ENCODE results near the gene SLFN14. TPM values are rescaled to one million over a fixed set of nuclear protein-coding genes. Genes with fewer than 3 reads are reported as not detected.
"Not testable (repeated sequence)": the region's sequence is repeated elsewhere in the genome, so short reads cannot be mapped to it uniquely, and the experiment has no call there.

SLFN14 gene
- total RNA-seq, 1 donor from 2014 or later: not detected

DNA sequence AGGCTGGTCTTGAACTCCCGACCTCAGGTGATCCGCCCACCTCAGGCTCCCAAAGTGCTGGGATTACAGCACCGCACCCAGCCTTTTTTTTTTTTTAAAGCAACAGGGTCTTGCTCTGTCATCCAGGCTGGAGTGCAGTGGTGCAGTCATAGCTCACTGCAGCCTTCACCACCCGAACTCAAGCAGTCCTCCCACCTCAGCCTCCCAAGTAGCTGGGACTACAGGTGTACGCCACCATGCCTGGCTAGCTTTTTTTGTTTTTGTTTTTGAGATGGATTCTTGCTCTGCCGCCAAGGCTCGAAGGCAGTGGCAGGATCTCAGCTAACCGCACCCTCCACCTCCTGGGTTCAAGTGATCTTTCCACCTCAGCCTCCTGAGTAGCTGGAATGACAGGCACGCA, 25.2 kb downstream of the SLFN14 start:
- DNase-seq; ATAC-seq (ENCODE audit: poor library complexity): not testable (repeated sequence)
- intact Hi-C loops (cut with DNase I): loop anchor here (5.0 kb wide), 1 partner anchor 363 kb away; no protein-coding TSS in a partner anchor

DNA sequence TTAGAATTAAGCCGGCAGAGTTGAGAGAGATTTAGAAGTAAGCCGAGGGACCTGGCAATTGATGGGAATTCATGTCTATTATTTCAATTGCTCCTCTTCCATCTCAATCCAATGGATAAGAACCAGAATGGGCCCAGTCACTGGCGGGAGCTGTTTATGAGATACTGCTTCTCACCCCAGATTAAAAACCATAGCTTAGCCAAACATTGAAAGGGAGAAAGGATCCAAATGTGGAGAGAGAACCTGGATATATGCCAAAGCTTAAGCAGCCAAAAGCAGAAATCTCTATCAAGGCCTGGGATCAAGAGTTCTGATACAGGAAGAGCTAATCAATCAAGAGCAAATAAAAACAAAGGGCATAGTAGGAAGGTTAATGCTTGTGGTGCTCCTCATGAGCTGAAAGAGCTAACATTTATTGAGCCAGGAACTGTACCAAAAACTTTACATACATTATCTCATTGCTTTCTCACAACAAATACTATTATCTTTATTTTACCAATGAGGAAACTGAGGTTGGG, 26.0 kb downstream of the SLFN14 start:
- intact Hi-C loops (cut with DNase I): loop anchor here (5.0 kb wide), 1 partner anchor 362 kb away; no protein-coding TSS in a partner anchor
- DNase-seq (no peak), ATAC-seq (ENCODE audit: poor library complexity) (no peak)

DNA sequence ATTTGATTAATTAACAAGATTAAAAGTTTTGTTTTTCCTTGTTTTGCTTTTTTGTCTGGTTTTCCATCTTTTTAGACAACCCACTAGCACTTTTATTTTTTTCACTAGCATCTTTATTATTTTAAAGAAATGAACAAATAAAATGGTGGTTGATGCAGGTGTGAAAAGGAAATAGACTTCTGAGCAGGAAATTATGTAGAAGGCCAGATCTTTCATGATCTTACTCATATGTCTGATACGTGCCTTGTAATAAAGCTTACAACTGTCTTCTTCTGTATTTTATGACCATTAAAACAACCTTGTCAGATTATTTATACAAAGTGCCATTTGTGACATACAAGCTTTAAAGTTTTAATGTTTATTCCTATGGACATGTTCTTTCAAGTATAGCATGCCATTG, 29.5 kb downstream of the SLFN14 start:
- no peak for ATAC-seq (ENCODE audit: poor library complexity)
- no peak for DNase-seq
- intact Hi-C loops (cut with DNase I): no loop called here

DNA sequence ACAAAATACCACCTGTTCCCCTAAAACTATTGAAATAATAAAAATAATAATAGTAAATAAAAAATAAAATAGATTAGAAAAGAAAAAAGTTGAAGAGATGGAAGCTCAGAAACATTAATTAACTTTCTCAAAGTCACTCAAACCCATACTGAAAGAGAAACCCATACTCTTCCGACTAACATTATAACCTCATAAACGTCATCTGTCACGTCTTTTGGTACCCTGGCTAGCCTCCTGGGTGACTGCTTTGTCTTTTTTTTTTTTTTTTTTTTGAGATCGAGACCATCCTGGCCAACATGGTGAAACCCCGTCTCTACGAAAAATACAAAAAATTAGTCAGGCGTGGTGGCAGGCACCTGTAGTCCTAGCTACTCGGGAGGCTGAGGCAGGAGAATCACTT, 30.8 kb downstream of the SLFN14 start:
- ATAC-seq (ENCODE audit: poor library complexity) (no peak), DNase-seq (no peak)
- intact Hi-C loops (cut with DNase I): no loop called here

DNA sequence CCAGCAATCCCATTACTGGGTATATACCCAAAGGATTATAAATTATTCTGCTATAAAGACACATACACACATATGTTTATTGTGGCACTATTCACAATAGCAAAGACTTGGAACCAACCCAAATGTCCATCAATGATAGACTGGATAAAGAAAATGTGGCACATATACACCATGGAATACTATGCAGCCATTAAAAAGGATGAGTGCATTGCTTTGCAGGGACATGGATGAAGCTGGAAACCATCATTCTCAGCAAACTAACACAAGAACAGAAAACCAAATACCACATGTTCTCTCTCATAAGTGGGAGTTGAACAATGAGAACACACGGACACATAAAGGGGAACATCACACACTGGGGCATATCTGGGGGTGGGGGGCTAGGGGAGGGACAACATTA, 31.3 kb downstream of the SLFN14 start:
- intact Hi-C loops (cut with DNase I); DNase-seq; ATAC-seq (ENCODE audit: poor library complexity): not testable (repeated sequence)

DNA sequence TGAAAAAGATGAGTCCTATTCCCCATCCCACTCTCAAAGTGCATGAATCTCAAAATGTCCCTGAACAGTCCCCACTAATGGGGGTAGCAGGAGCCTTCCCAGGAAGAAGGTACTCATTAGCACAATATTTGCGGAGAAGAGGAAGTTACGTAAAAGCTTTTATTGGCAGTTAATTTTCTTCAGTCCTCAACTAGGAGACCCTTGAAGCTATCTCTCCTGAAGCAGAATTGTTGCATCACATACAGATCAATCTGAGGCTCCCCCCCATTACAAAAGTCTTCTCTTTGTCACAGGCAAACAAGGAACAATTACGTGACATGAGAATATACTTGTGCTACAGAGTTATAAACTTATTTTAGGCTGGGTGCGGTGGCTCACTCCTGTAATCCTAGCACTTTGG, 37.3 kb downstream of the SLFN14 start:
- intact Hi-C loops (cut with DNase I): no loop called here
- ATAC-seq (ENCODE audit: poor library complexity) (no peak), DNase-seq (no peak)

DNA sequence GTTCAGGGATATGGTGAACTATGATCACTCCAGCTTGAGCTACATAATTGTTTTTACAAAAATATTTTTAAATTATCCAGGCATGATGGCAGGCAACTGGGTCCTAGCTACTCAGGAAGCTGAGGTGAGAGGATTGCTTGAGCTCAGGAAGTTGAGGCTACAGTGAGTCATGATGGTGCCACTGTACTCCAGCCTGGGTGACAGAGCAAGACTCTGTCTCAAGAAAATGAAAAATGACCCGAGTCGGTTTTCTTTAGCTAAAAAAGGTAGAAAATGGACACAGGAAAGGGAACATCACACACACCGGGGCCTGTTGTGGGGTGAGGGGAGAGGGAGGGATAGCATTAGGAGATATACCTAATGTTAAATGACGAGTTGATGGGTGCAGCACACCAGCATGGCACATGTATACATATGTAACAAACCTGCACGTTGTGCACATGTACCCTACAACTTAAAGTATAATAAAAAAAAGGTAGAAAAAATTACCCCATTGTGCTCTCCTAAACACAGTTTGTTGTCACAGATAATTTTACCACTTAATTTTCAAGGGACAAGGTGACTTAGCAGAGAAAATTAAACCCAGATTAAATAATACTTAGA, 38.9 kb downstream of the SLFN14 start:
- DNase-seq; ATAC-seq (ENCODE audit: poor library complexity); intact Hi-C loops (cut with DNase I): not testable (repeated sequence)

DNA sequence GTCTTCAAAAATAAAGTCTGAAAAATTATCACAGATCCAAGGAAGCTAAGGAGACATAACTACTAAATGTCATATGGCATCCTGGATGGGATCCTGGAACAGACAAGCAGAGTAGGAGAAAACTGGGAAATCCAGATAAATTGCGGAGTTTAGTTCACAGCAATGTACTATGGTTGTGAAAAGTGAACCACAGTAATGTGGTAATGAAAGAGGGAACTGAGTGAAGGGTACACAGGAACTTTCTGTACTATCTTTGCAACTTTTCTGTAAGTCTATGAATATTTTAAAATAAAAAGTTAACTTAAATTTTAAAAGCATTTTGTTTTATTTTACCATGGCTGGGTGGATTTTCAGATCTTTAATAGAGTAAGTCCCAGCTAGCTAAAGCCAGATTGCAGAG, 39.5 kb downstream of the SLFN14 start:
- DNase-seq (no peak), ATAC-seq (ENCODE audit: poor library complexity) (no peak)
- intact Hi-C loops (cut with DNase I): no loop called here

DNA sequence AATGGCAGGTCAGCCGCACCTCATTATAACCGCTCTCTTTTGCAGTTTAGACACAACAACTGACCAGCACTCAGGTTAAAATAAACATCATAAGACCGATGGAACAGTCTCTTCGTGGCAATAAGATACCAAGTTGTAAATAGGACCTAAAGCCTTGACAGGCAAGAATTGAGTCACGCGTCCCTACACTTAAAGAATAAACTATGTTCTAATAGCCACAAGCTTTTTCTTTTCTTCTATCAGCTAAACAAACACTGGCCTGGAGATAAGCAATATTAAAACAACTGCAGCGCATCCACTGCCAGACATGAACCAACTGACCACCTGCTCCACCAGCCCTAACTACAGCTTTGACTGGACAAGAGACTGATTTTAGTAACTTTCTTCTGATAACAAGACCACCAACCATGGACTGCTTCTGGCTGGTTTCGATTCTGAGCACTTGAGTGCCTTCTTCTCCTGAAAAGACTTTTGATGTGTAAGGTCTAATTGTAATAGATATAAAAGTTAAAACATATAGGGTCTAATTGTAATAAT, 40.6 kb downstream of the SLFN14 start:
- intact Hi-C loops (cut with DNase I): no loop called here
- no peak for DNase-seq
- ATAC-seq (ENCODE audit: poor library complexity): no peak

DNA sequence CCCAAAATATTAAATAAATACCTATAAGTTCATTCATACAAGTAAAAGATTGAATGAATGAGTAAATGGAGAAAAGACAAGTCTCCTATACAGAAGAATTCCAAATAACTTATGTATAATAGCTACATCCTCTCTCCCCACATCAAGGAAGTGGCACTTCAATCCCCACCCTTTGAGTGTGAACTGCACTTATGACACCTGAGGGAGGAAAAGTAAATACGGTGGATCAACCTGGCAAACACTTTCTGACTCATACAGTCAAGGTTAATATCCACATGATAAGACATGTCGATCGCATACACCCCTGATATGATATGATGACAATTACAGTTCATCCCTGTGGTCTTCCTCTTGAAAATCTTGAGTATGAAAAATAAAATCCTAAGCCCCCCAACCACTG, 41.2 kb downstream of the SLFN14 start:
- no peak for DNase-seq
- intact Hi-C loops (cut with DNase I): no loop called here
- ATAC-seq (ENCODE audit: poor library complexity): no peak

DNA sequence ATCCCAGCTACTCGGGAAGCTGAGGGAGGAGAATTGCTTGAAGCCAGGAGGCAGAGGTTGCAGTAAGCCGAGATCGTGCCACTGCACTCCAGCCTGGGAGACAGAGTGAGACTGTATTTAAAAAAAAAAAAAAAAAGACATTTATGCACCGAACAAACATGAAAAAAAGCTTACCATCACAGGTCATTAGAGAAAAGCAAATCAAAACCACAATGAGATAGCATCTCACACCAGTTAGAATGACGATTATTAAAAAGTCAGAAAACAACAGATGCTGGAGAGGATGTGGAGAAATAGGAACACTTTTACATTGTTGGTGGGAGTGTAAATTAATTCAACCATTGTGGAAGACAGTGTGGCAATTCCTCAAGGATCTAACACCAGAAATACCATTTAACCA, 42.2 kb downstream of the SLFN14 start:
- intact Hi-C loops (cut with DNase I); DNase-seq; ATAC-seq (ENCODE audit: poor library complexity): not testable (repeated sequence)

DNA sequence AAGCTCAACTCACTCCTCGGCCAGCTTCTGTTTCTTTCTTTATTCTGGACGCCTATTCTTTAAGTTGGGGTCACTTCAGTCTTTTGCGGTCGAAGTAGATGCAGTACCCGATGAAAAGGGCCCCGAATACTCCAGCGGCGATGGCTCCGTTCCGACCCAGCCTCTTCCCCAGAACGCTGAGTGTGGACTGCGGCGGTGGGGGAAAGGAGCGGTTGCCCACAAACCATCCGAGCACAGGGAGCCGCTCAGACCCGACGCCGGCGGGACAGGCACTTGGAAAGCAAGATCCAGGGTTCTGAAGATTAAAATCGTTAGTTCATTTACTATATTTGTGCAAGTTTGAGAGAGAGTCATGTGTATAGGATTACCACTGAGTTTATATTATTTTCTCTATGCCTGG, 45.6 kb downstream of the SLFN14 start:
- ATAC-seq (ENCODE audit: poor library complexity) (no peak), DNase-seq (no peak)
- intact Hi-C loops (cut with DNase I): no loop called here

DNA sequence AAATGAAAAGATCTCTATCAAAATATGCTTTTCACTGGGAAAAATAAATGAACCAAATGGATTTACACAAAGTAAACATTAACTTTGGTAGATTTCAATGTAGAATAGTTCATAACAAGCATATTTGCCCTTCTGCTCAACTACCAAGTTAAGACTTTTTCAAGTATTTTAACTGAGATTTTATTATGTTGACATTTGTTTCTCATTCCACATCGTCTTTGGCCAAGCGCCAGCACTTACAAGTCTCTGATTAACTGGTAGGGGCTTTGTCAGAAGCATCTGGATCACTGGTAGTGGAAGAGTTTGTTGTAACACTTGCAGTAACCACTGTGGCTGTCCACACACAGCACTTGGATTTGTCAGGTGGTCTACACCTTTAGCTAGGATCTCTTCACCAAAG, 46.1 kb downstream of the SLFN14 start:
- no peak for DNase-seq
- intact Hi-C loops (cut with DNase I): no loop called here
- ATAC-seq (ENCODE audit: poor library complexity): no peak

Other genes starting within 250 kb of the SLFN14 start
- gene SLFN11, start 187.2 kb downstream of the SLFN14 start, total RNA-seq: 16.8 TPM
- 3.3 TPM for gene SLFN12, start 128.3 kb downstream of the SLFN14 start, total RNA-seq
- gene SLFN13, start 112.1 kb downstream of the SLFN14 start, total RNA-seq: 5.4 TPM
- 0.19 TPM for gene SLFN12L, start 23.1 kb downstream of the SLFN14 start, total RNA-seq
- gene PEX12, start 17.8 kb upstream of the SLFN14 start, total RNA-seq: 7.0 TPM
- gene AP2B1, start 26.5 kb upstream of the SLFN14 start, total RNA-seq: 112 TPM
- gene RASL10B, start 170.8 kb upstream of the SLFN14 start, total RNA-seq: 22.3 TPM
- gene GAS2L2, start 192.4 kb upstream of the SLFN14 start, total RNA-seq: 0.11 TPM
- gene C17orf50, start 200.1 kb upstream of the SLFN14 start, total RNA-seq: not detected
- 1.2 TPM for gene MMP28, start 234.8 kb upstream of the SLFN14 start, total RNA-seq
- gene TAF15, start 248.7 kb upstream of the SLFN14 start, total RNA-seq: 94.8 TPM